GM12875 (cell line): ENCODE measurements around the gene SLC16A4.

Source experiments
- H3K4me3 ChIP-seq: one replicate; pipeline ENCODE4 v1.5.1; 2011; ENCODE audit warnings: low read depth, low read length, control low read depth
- TF ChIP-seq, protein P1 (sequence below): IDR thresholded peaks from 2 replicates; pipeline ENCODE4 v1.5.1; 2011; ENCODE audit warnings: low read depth, mild to moderate bottlenecking, control low read depth, inconsistent platforms, low read length, moderate library complexity, borderline replicate concordance; ENCODE audit not compliant: insufficient read depth

The SLC16A4 gene

DNA sequence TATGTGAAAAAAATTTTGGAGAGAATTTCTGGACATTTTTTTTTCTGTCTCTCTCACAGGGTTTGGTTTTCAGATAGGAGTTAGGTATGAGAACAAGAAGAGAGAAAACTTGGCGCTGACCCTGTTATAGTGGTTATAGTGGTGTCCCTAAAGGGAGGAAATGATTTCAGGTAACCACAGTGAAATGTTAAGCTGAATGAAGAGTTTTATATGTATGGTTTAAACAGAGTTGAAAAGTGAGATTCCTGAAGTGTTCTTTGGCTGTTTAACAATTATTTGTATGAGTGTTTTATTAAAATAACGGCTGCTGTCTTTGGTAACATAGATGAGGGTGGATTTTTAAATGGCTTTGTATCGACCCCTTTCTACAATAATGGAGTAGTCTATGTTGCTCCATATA is 45.3 kb downstream of the SLC16A4 start:
- TF ChIP-seq, protein P1, sequence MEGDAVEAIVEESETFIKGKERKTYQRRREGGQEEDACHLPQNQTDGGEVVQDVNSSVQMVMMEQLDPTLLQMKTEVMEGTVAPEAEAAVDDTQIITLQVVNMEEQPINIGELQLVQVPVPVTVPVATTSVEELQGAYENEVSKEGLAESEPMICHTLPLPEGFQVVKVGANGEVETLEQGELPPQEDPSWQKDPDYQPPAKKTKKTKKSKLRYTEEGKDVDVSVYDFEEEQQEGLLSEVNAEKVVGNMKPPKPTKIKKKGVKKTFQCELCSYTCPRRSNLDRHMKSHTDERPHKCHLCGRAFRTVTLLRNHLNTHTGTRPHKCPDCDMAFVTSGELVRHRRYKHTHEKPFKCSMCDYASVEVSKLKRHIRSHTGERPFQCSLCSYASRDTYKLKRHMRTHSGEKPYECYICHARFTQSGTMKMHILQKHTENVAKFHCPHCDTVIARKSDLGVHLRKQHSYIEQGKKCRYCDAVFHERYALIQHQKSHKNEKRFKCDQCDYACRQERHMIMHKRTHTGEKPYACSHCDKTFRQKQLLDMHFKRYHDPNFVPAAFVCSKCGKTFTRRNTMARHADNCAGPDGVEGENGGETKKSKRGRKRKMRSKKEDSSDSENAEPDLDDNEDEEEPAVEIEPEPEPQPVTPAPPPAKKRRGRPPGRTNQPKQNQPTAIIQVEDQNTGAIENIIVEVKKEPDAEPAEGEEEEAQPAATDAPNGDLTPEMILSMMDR, result no peak
- H3K4me3 ChIP-seq, result no peak overlapping the region

DNA sequence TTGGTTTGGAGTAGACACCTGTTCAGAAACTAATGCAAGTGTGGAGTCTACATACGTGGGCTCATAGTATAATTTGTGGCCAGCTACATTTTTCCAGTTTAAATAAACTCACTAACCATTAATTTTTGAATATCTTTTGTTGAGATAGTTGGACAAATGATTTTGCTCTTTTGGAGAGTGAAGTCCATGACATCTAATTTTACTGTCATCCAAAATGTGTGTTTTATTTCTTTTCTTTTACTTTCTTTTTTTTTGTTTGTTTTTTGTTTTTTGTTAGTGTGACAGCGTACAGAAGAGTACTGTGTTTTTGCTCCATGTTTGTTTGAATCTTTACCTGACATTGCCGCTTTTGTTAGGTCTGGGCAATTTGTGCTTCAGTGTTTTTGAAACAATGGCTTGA is 46.7 kb downstream of the SLC16A4 start:
- no peak overlapping the region for H3K4me3 ChIP-seq
- TF ChIP-seq, protein P1, result no peak

DNA sequence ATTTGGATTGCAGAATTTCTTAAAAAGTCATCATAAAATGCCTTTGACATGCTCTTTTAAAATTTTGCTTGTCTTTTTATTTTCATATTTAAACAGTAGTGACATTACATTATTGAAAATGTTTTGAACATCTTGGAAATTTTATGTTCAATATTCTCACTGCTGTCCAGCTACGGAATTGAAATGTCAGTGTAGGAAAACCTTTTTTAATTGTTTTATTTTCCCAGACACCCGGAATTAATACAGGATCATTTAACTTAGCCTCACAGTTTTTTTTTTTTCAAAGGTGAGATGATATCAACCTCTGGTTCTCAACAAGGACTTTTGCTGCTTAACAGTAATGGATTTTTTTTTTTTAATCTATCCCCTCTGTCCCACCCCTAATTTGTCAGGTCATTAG is 47.6 kb downstream of the SLC16A4 start:
- TF ChIP-seq, protein P1, result no peak
- no peak overlapping the region for H3K4me3 ChIP-seq

DNA sequence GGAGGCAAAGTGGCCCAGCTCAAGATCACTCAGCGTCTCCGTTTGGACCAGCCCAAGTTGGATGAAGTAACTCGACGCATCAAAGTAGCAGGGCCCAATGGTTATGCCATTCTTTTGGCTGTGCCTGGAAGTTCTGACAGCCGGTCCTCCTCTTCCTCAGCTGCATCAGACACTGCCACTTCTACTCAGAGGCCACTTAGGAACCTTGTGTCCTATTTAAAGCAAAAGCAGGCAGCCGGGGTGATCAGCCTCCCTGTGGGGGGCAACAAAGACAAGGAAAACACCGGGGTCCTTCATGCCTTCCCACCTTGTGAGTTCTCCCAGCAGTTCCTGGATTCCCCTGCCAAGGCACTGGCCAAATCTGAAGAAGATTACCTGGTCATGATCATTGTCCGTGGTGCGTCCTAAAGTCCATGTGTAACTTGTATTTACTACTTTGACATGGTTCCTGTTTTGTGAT is 48.9 kb downstream of the SLC16A4 start:
- TF ChIP-seq, protein P1, result no peak
- H3K4me3 ChIP-seq, result peak overlapping the region; percentile 6

DNA sequence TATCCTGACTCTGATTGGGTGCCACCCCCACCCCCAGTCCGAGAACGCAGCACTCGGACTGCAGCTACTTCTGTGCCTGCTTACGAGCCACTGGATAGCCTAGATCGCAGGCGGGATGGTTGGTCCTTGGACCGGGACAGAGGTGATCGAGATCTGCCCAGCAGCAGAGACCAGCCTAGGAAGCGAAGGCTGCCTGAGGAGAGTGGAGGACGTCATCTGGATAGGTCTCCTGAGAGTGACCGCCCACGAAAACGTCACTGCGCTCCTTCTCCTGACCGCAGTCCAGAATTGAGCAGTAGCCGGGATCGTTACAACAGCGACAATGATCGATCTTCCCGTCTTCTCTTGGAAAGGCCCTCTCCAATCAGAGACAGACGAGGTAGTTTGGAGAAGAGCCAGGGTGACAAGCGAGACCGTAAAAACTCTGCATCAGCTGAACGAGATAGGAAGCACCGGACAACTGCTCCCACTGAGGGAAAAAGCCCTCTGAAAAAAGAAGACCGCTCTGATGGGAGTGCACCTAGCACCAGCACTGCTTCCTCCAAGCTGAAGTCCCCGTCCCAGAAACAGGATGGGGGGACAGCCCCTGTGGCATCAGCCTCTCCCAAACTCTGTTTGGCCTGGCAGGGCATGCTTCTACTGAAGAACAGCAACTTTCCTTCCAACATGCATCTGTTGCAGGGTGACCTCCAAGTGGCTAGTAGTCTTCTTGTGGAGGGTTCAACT is 49.5 kb downstream of the SLC16A4 start:
- TF ChIP-seq, protein P1, result no peak
- H3K4me3 ChIP-seq, result peak overlapping the region; percentile 6

DNA sequence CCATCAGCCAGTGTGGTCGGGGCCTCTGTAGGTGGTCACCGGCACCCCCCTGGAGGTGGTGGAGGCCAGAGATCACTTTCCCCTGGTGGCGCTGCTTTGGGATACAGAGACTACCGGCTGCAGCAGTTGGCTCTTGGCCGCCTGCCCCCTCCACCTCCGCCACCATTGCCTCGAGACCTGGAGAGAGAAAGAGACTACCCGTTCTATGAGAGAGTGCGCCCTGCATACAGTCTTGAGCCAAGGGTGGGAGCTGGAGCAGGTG is 50.7 kb downstream of the SLC16A4 start:
- TF ChIP-seq, protein P1, result no peak
- H3K4me3 ChIP-seq, result peak overlapping the region; percentile 85

DNA sequence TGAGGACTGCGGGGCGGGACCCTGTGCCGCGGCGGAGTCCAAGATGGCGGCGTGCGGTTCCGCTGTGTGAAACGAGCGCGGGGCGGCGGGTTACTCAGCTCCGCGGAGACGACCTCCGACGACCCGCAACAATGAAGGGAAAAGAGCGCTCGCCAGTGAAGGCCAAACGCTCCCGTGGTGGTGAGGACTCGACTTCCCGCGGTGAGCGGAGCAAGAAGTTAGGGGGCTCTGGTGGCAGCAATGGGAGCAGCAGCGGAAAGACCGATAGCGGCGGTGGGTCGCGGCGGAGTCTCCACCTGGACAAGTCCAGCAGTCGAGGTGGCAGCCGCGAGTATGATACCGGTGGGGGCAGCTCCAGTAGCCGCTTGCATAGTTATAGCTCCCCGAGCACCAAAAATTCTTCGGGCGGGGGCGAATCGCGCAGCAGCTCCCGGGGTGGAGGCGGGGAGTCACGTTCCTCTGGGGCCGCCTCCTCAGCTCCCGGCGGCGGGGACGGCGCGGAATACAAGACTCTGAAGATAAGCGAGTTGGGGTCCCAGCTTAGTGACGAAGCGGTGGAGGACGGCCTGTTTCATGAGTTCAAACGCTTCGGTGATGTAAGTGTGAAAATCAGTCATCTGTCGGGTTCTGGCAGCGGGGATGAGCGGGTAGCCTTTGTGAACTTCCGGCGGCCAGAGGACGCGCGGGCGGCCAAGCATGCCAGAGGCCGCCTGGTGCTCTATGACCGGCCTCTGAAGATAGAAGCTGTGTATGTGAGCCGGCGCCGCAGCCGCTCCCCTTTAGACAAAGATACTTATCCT is 51.2 kb downstream of the SLC16A4 start:
- TF ChIP-seq, protein P1, result peak; percentile 40; the same call in 1 of the 2 replicates
- H3K4me3 ChIP-seq, result peak overlapping the region; percentile 85
